ENCODE measurements around the gene COL5A2. TPM values are rescaled to one million over a fixed set of nuclear protein-coding genes. Genes with fewer than 3 reads are reported as not detected.

Gene COL5A2
- total RNA-seq, 1 experiment from 2014 or later = 0.67 TPM

- no peak for DNase-seq
- Histone ChIP-seq H2AFZ (ENCODE audit: low read length) (no peak overlapping the region), H3K9me3 (ENCODE audit: low read length) (no peaks in the 10 kb centered on the region), H3K27ac (ENCODE audit: low read length) (no peak overlapping the region), H3K4me3 (ENCODE audit: low read length) (no peak overlapping the region), H3K4me2 (ENCODE audit: low read depth, low read length, poor library complexity, severe bottlenecking) (no peak overlapping the region), H3K9ac (ENCODE audit: low read length) (no peak overlapping the region), H3K36me3 (ENCODE audit: insufficient read depth, low read length) (no peaks in the 10 kb centered on the region), H4K20me1 (ENCODE audit: insufficient read depth, low read depth, low read length) (no peaks in the 10 kb centered on the region), H3K27me3 (ENCODE audit: low read length) (no peaks in the 10 kb centered on the region), H3K79me2 (ENCODE audit: low read length) (no peaks in the 10 kb centered on the region), H3K4me1 (ENCODE audit: low read length) (no peaks in the 10 kb centered on the region), H3K9me2 (replicated peaks; ENCODE audit: insufficient read depth, low read length) (no peaks in the 10 kb centered on the region)
These were observed 177.5 kb downstream of the COL5A2 start for GRCh38 chr2:189002079-189002478.

GRCh38 chr2:189000221-189000620 lies 179.3 kb downstream of the COL5A2 start:
- H2AFZ ChIP-seq (ENCODE audit: low read length) = no peak overlapping the region
- no peak overlapping the region for H3K4me2 ChIP-seq (ENCODE audit: low read depth, low read length, poor library complexity, severe bottlenecking)
- no peaks in the 10 kb centered on the region for H3K27me3 ChIP-seq (ENCODE audit: low read length)
- no peak overlapping the region for H3K9ac ChIP-seq (ENCODE audit: low read length)
- H3K4me1 ChIP-seq (ENCODE audit: low read length) = no peaks in the 10 kb centered on the region
- no peaks in the 10 kb centered on the region for H3K9me3 ChIP-seq (ENCODE audit: low read length)
- H3K9me2 ChIP-seq (replicated peaks; ENCODE audit: insufficient read depth, low read length) = no peaks in the 10 kb centered on the region
- DNase-seq = no peak
- no peak overlapping the region for H3K27ac ChIP-seq (ENCODE audit: low read length)
- no peaks in the 10 kb centered on the region for H3K79me2 ChIP-seq (ENCODE audit: low read length)
- H3K4me3 ChIP-seq (ENCODE audit: low read length) = no peak overlapping the region
- H3K36me3 ChIP-seq (ENCODE audit: insufficient read depth, low read length) = no peaks in the 10 kb centered on the region
- H4K20me1 ChIP-seq (ENCODE audit: insufficient read depth, low read depth, low read length) = no peaks in the 10 kb centered on the region

GRCh38 chr2:188997263-188997662 lies 182.3 kb downstream of the COL5A2 start:
- Histone ChIP-seq H3K9me2 (replicated peaks; ENCODE audit: insufficient read depth, low read length) (no peaks in the 10 kb centered on the region), H3K4me1 (ENCODE audit: low read length) (no peaks in the 10 kb centered on the region), H3K27me3 (ENCODE audit: low read length) (no peaks in the 10 kb centered on the region)

GRCh38 chr2:188993247-188993646 lies 186.3 kb downstream of the COL5A2 start:
- H3K4me3 ChIP-seq (ENCODE audit: low read length) = no peak overlapping the region
- no peak for DNase-seq
- no peak overlapping the region for H3K4me2 ChIP-seq (ENCODE audit: low read depth, low read length, poor library complexity, severe bottlenecking)
- H3K27me3 ChIP-seq (ENCODE audit: low read length) = no peaks in the 10 kb centered on the region
- no peak overlapping the region for H3K9ac ChIP-seq (ENCODE audit: low read length)
- H3K4me1 ChIP-seq (ENCODE audit: low read length) = no peaks in the 10 kb centered on the region
- peaks cover 3% of the 10 kb centered on the region; the same call in 1 of the 2 replicates for H3K9me2 ChIP-seq (replicated peaks; ENCODE audit: insufficient read depth, low read length)
- no peaks in the 10 kb centered on the region for H3K9me3 ChIP-seq (ENCODE audit: low read length)
- H2AFZ ChIP-seq (ENCODE audit: low read length) = no peak overlapping the region
- no peaks in the 10 kb centered on the region for H3K79me2 ChIP-seq (ENCODE audit: low read length)
- H4K20me1 ChIP-seq (ENCODE audit: insufficient read depth, low read depth, low read length) = no peaks in the 10 kb centered on the region
- no peaks in the 10 kb centered on the region for H3K36me3 ChIP-seq (ENCODE audit: insufficient read depth, low read length)
- H3K27ac ChIP-seq (ENCODE audit: low read length) = no peak overlapping the region

More at GRCh38 chr2:188997263-188997662, 182.3 kb downstream of the COL5A2 start:
- no peaks in the 10 kb centered on the region for H4K20me1 ChIP-seq (ENCODE audit: insufficient read depth, low read depth, low read length)
- H3K27ac ChIP-seq (ENCODE audit: low read length) = no peak overlapping the region
- no peak overlapping the region for H3K9ac ChIP-seq (ENCODE audit: low read length)
- no peak for DNase-seq
- H3K79me2 ChIP-seq (ENCODE audit: low read length) = no peaks in the 10 kb centered on the region
- H3K9me3 ChIP-seq (ENCODE audit: low read length) = no peaks in the 10 kb centered on the region
- H3K4me3 ChIP-seq (ENCODE audit: low read length) = no peak overlapping the region
- H3K36me3 ChIP-seq (ENCODE audit: insufficient read depth, low read length) = no peaks in the 10 kb centered on the region
- H2AFZ ChIP-seq (ENCODE audit: low read length) = no peak overlapping the region
- H3K4me2 ChIP-seq (ENCODE audit: low read depth, low read length, poor library complexity, severe bottlenecking) = no peak overlapping the region

- Histone ChIP-seq H3K27ac (ENCODE audit: low read length) (no peak overlapping the region), H3K27me3 (ENCODE audit: low read length) (no peaks in the 10 kb centered on the region), H3K9me3 (ENCODE audit: low read length) (no peaks in the 10 kb centered on the region), H3K79me2 (ENCODE audit: low read length) (no peaks in the 10 kb centered on the region), H3K4me3 (ENCODE audit: low read length) (no peak overlapping the region), H2AFZ (ENCODE audit: low read length) (no peak overlapping the region), H3K4me1 (ENCODE audit: low read length) (no peaks in the 10 kb centered on the region), H3K4me2 (ENCODE audit: low read depth, low read length, poor library complexity, severe bottlenecking) (no peak overlapping the region), H3K9ac (ENCODE audit: low read length) (no peak overlapping the region), H3K9me2 (replicated peaks; ENCODE audit: insufficient read depth, low read length) (peaks cover 2% of the 10 kb centered on the region; the same call in 1 of the 2 replicates), H3K36me3 (ENCODE audit: insufficient read depth, low read length) (no peaks in the 10 kb centered on the region), H4K20me1 (ENCODE audit: insufficient read depth, low read depth, low read length) (no peaks in the 10 kb centered on the region)
- no peak for DNase-seq
These were observed 192.7 kb downstream of the COL5A2 start for GRCh38 chr2:188986839-188987238.

- H3K4me2 ChIP-seq (ENCODE audit: low read depth, low read length, poor library complexity, severe bottlenecking) = no peak overlapping the region
- no peak overlapping the region for H3K27ac ChIP-seq (ENCODE audit: low read length)
- H4K20me1 ChIP-seq (ENCODE audit: insufficient read depth, low read depth, low read length) = no peaks in the 10 kb centered on the region
- no peaks in the 10 kb centered on the region for H3K9me3 ChIP-seq (ENCODE audit: low read length)
- no peaks in the 10 kb centered on the region for H3K79me2 ChIP-seq (ENCODE audit: low read length)
- H3K27me3 ChIP-seq (ENCODE audit: low read length) = no peaks in the 10 kb centered on the region
- no peak overlapping the region for H3K4me3 ChIP-seq (ENCODE audit: low read length)
- no peak overlapping the region for H2AFZ ChIP-seq (ENCODE audit: low read length)
- H3K4me1 ChIP-seq (ENCODE audit: low read length) = no peaks in the 10 kb centered on the region
- H3K9me2 ChIP-seq (replicated peaks; ENCODE audit: insufficient read depth, low read length) = no peaks in the 10 kb centered on the region
- no peaks in the 10 kb centered on the region for H3K36me3 ChIP-seq (ENCODE audit: insufficient read depth, low read length)
- no peak for DNase-seq
- no peak overlapping the region for H3K9ac ChIP-seq (ENCODE audit: low read length)
These were observed 194.9 kb downstream of the COL5A2 start for GRCh38 chr2:188984680-188985079.

GRCh38 chr2:188984065-188984491 lies 195.5 kb downstream of the COL5A2 start:
- Histone ChIP-seq H3K9me3 (ENCODE audit: low read length) (no peaks in the 10 kb centered on the region), H3K4me1 (ENCODE audit: low read length) (no peaks in the 10 kb centered on the region), H3K9me2 (replicated peaks; ENCODE audit: insufficient read depth, low read length) (no peaks in the 10 kb centered on the region), H2AFZ (ENCODE audit: low read length) (no peak overlapping the region), H4K20me1 (ENCODE audit: insufficient read depth, low read depth, low read length) (no peaks in the 10 kb centered on the region), H3K4me2 (ENCODE audit: low read depth, low read length, poor library complexity, severe bottlenecking) (no peak overlapping the region), H3K27me3 (ENCODE audit: low read length) (no peaks in the 10 kb centered on the region), H3K9ac (ENCODE audit: low read length) (no peak overlapping the region), H3K4me3 (ENCODE audit: low read length) (no peak overlapping the region), H3K27ac (ENCODE audit: low read length) (no peak overlapping the region), H3K36me3 (ENCODE audit: insufficient read depth, low read length) (no peaks in the 10 kb centered on the region), H3K79me2 (ENCODE audit: low read length) (no peaks in the 10 kb centered on the region)
- DNase-seq = no peak

GRCh38 chr2:188983427-188984064 lies 196.0 kb downstream of the COL5A2 start:
- no peaks in the 10 kb centered on the region for H3K36me3 ChIP-seq (ENCODE audit: insufficient read depth, low read length)
- no peaks in the 10 kb centered on the region for H3K79me2 ChIP-seq (ENCODE audit: low read length)
- H3K27me3 ChIP-seq (ENCODE audit: low read length) = no peaks in the 10 kb centered on the region
- H3K9me2 ChIP-seq (replicated peaks; ENCODE audit: insufficient read depth, low read length) = no peaks in the 10 kb centered on the region
- H3K4me2 ChIP-seq (ENCODE audit: low read depth, low read length, poor library complexity, severe bottlenecking) = no peak overlapping the region
- no peaks in the 10 kb centered on the region for H3K9me3 ChIP-seq (ENCODE audit: low read length)
- H4K20me1 ChIP-seq (ENCODE audit: insufficient read depth, low read depth, low read length) = no peaks in the 10 kb centered on the region
- H3K27ac ChIP-seq (ENCODE audit: low read length) = no peak overlapping the region
- no peak overlapping the region for H3K4me3 ChIP-seq (ENCODE audit: low read length)
- H3K4me1 ChIP-seq (ENCODE audit: low read length) = no peaks in the 10 kb centered on the region
- no peak for DNase-seq
- H2AFZ ChIP-seq (ENCODE audit: low read length) = no peak overlapping the region
- no peak overlapping the region for H3K9ac ChIP-seq (ENCODE audit: low read length)
